Measurements from ENCODE around the gene PDZD2.
"Not testable (repeated sequence)": the region's sequence is repeated elsewhere in the genome, so short reads cannot be mapped to it uniquely, and the experiment has no call there.

Gene PDZD2

GRCh38 chr5:31638748-31639418 is at the start of gene PDZD2:
PDZD2 (plus strand) TSS chr5:31639131.
- peak; percentile 59 for DNase-seq (ENCODE audit: low read depth)

GRCh38 chr5:31593665-31594064 is 45.3 kb upstream of the PDZD2 start:
- DNase-seq (ENCODE audit: low read depth) = no peak

GRCh38 chr5:31596354-31596753 is 42.6 kb upstream of the PDZD2 start:
- no peak for DNase-seq (ENCODE audit: low read depth)

GRCh38 chr5:31598640-31599611 is 40.0 kb upstream of the PDZD2 start:
- no peak for DNase-seq (ENCODE audit: low read depth)

- DNase-seq (ENCODE audit: low read depth) = not testable (repeated sequence)
Measured at GRCh38 chr5:31602305-31602704, 36.6 kb upstream of the PDZD2 start.

GRCh38 chr5:31604240-31604639 is 34.7 kb upstream of the PDZD2 start:
- DNase-seq (ENCODE audit: low read depth) = no peak

- DNase-seq (ENCODE audit: low read depth) = no peak
Measured at GRCh38 chr5:31604644-31605043, 34.3 kb upstream of the PDZD2 start.

- DNase-seq (ENCODE audit: low read depth) = no peak
Measured at GRCh38 chr5:31605920-31606319, 33.0 kb upstream of the PDZD2 start.

- no peak for DNase-seq (ENCODE audit: low read depth)
Measured at GRCh38 chr5:31607546-31607945, 31.4 kb upstream of the PDZD2 start.

GRCh38 chr5:31611002-31611401 is 27.9 kb upstream of the PDZD2 start:
- DNase-seq (ENCODE audit: low read depth) = no peak

GRCh38 chr5:31613651-31614050 is 25.3 kb upstream of the PDZD2 start:
- DNase-seq (ENCODE audit: low read depth) = no peak

- DNase-seq (ENCODE audit: low read depth) = no peak
Measured at GRCh38 chr5:31614151-31615020, 24.5 kb upstream of the PDZD2 start.

GRCh38 chr5:31617867-31618266 is 21.1 kb upstream of the PDZD2 start:
- no peak for DNase-seq (ENCODE audit: low read depth)

- DNase-seq (ENCODE audit: low read depth) = no peak
Measured at GRCh38 chr5:31620026-31620425, 18.9 kb upstream of the PDZD2 start.

- no peak for DNase-seq (ENCODE audit: low read depth)
Measured at GRCh38 chr5:31623249-31623648, 15.7 kb upstream of the PDZD2 start.

GRCh38 chr5:31625394-31625793 is 13.5 kb upstream of the PDZD2 start:
- no peak for DNase-seq (ENCODE audit: low read depth)

GRCh38 chr5:31626156-31626555 is 12.8 kb upstream of the PDZD2 start:
- no peak for DNase-seq (ENCODE audit: low read depth)

GRCh38 chr5:31626604-31627234 is 12.2 kb upstream of the PDZD2 start:
- no peak for DNase-seq (ENCODE audit: low read depth)

- DNase-seq (ENCODE audit: low read depth) = no peak
Measured at GRCh38 chr5:31630931-31631330, 8.0 kb upstream of the PDZD2 start.

- DNase-seq (ENCODE audit: low read depth) = no peak
Measured at GRCh38 chr5:31632460-31632859, 6.5 kb upstream of the PDZD2 start.

- DNase-seq (ENCODE audit: low read depth) = no peak
Measured at GRCh38 chr5:31635446-31635845, 3.5 kb upstream of the PDZD2 start.

GRCh38 chr5:31637851-31638250 is 1.1 kb upstream of the PDZD2 start:
- no peak for DNase-seq (ENCODE audit: low read depth)

Data from activated gamma-delta T cell treated with anti-CD3 and anti-CD28 coated beads, Interleukin-2, amount 50 U/mL, for 16 hours (primary cell).